ENCODE measurements around the gene AVL9.

DNA sequence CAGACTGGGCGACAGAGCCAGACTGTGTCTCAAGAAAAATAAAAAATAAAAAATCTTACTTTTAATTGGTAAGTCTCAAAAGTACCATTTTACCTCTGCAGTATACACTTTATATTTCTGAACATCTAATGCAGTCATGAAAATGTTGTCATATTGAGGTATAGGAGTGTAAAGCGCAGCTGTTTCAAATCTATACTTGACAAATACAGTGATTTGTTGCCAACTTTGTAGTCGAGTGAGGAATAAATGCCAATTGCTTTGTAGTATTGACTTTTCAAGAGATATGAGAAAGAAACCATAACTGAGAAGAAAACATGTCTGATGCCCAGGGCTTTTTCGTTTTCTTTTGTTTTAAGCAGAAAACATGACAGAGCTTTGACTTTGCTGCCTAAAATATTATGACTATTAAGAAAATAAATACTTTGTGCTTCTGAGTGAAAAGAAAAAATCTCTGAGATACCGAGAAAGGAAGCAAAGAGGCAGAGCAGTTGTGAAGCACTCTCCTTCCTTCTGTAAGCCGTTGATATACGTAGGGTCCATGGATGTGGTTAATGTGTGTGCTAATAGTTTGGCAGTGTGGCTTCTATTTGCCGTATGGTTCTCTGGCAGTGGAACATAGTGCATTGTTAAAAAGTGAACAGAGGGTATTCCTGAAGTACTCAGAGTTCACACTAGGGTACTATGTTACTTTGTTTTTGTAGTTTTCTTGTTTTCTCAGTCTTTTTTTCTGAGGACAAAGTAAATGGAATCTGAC is 38.2 kb downstream of the AVL9 start:
- TF ChIP-seq, protein P1, sequence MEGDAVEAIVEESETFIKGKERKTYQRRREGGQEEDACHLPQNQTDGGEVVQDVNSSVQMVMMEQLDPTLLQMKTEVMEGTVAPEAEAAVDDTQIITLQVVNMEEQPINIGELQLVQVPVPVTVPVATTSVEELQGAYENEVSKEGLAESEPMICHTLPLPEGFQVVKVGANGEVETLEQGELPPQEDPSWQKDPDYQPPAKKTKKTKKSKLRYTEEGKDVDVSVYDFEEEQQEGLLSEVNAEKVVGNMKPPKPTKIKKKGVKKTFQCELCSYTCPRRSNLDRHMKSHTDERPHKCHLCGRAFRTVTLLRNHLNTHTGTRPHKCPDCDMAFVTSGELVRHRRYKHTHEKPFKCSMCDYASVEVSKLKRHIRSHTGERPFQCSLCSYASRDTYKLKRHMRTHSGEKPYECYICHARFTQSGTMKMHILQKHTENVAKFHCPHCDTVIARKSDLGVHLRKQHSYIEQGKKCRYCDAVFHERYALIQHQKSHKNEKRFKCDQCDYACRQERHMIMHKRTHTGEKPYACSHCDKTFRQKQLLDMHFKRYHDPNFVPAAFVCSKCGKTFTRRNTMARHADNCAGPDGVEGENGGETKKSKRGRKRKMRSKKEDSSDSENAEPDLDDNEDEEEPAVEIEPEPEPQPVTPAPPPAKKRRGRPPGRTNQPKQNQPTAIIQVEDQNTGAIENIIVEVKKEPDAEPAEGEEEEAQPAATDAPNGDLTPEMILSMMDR (IDR thresholded peaks at IDR 0.05): no peak
- no peak for TF ChIP-seq POLR2A (IDR thresholded peaks at IDR 0.05)

All from sigmoid colon (tissue), 3 donors.